Measurements from ENCODE around the gene CDKL5. TPM values are rescaled to one million over a fixed set of nuclear protein-coding genes. Genes with fewer than 3 reads are reported as not detected.

Gene CDKL5
- total and polyA plus RNA-seq, 2 donors (not counting 1 experiment from before 2014, with no cell fraction given), result 0.72 to 4.6 TPM

- Histone ChIP-seq H3K27me3 (replicated peaks in 1 of 4; ENCODE audit: control extremely low read depth in 1 of 4, control insufficient read depth in 3 of 4, insufficient read depth in 4 of 4, low read length in 3 of 4) (no peaks in the 10 kb centered on the region), H3K4me2 (replicated peaks; ENCODE audit: low read depth, low read length, poor library complexity, severe bottlenecking) (no peak overlapping the region), H3K27ac (ENCODE audit: low read length in 2 of 2) (no peak overlapping the region), H3K4me1 (ENCODE audit: control insufficient read depth in 2 of 2, insufficient read depth in 2 of 2, low read length in 2 of 2) (no peaks in the 10 kb centered on the region), H4K20me1 (ENCODE audit: control insufficient read depth, insufficient read depth, low read length, poor library complexity, severe bottlenecking) (no peaks in the 10 kb centered on the region), H3K36me3 (replicated peaks in 1 of 2; ENCODE audit: control extremely low read depth in 1 of 2, control insufficient read depth in 1 of 2, extremely low read depth in 1 of 2, insufficient read depth in 2 of 2, low read length in 1 of 2) (no peaks in the 10 kb centered on the region), H3K79me2 (ENCODE audit: control insufficient read depth, insufficient read depth, low read length) (no peaks in the 10 kb centered on the region), H3K9me3 (ENCODE audit: control extremely low read depth in 1 of 3, control insufficient read depth in 2 of 3, insufficient read depth in 1 of 3, low read length in 2 of 3) (no peaks in the 10 kb centered on the region), H2AFZ (ENCODE audit: insufficient read depth, low read depth, low read length, poor library complexity, severe bottlenecking) (no peak overlapping the region), H3K4me3 (ENCODE audit: control extremely low read depth in 1 of 5, extremely low read depth in 1 of 5, insufficient read depth in 1 of 5, low read depth in 2 of 5, low read length in 4 of 5) (no peak overlapping the region), H3K9ac (ENCODE audit: low read length) (no peak overlapping the region)
- TF ChIP-seq, protein P1, sequence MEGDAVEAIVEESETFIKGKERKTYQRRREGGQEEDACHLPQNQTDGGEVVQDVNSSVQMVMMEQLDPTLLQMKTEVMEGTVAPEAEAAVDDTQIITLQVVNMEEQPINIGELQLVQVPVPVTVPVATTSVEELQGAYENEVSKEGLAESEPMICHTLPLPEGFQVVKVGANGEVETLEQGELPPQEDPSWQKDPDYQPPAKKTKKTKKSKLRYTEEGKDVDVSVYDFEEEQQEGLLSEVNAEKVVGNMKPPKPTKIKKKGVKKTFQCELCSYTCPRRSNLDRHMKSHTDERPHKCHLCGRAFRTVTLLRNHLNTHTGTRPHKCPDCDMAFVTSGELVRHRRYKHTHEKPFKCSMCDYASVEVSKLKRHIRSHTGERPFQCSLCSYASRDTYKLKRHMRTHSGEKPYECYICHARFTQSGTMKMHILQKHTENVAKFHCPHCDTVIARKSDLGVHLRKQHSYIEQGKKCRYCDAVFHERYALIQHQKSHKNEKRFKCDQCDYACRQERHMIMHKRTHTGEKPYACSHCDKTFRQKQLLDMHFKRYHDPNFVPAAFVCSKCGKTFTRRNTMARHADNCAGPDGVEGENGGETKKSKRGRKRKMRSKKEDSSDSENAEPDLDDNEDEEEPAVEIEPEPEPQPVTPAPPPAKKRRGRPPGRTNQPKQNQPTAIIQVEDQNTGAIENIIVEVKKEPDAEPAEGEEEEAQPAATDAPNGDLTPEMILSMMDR (IDR thresholded peaks at IDR 0.05), result no peak
- TF ChIP-seq EZH2 (IDR thresholded peaks at IDR 0.05; ENCODE audit: borderline replicate concordance, insufficient read depth, low read depth, low read length, poor library complexity, severe bottlenecking), result no peak
- ChIA-PET CTCF (interaction anchor here (0.7 kb wide), 1 partner anchor 11 kb away, joined by 3 read pairs; no protein-coding TSS in a partner anchor), POLR2A (no interaction called here)
- no peak for ATAC-seq (ENCODE audit: low read depth)
- Mint-ChIP-seq H3K27me3 (no peaks in the 10 kb centered on the region), H3K4me3 (no peak overlapping the region), H3K27ac (no peak overlapping the region), H3K4me1 (no peaks in the 10 kb centered on the region), H3K9me3 (ENCODE audit: insufficient read depth) (no peaks in the 10 kb centered on the region)
- intact Hi-C loops (cut with micrococcal nuclease), result no loop called here
- whole genome bisulfite sequencing (ENCODE audit: insufficient coverage), result 67% methylated on average over 1 of the region's 2 CpGs
- no peak for DNase-seq
Observed at GRCh38 chrX:18591834-18592233, 166.4 kb downstream of the CDKL5 start.

GRCh38 chrX:18594079-18594478, 168.7 kb downstream of the CDKL5 start:
- Histone ChIP-seq H3K4me1 (ENCODE audit: control insufficient read depth in 2 of 2, insufficient read depth in 2 of 2, low read length in 2 of 2) (no peaks in the 10 kb centered on the region), H3K27me3 (replicated peaks in 1 of 4; ENCODE audit: control extremely low read depth in 1 of 4, control insufficient read depth in 3 of 4, insufficient read depth in 4 of 4, low read length in 3 of 4) (no peaks in the 10 kb centered on the region), H3K4me2 (replicated peaks; ENCODE audit: low read depth, low read length, poor library complexity, severe bottlenecking) (no peak overlapping the region), H4K20me1 (ENCODE audit: control insufficient read depth, insufficient read depth, low read length, poor library complexity, severe bottlenecking) (no peaks in the 10 kb centered on the region), H3K4me3 (ENCODE audit: control extremely low read depth in 1 of 5, extremely low read depth in 1 of 5, insufficient read depth in 1 of 5, low read depth in 2 of 5, low read length in 4 of 5) (no peak overlapping the region), H3K9ac (ENCODE audit: low read length) (no peak overlapping the region), H3K27ac (ENCODE audit: low read length in 2 of 2) (no peak overlapping the region), H3K79me2 (ENCODE audit: control insufficient read depth, insufficient read depth, low read length) (no peaks in the 10 kb centered on the region), H3K9me3 (ENCODE audit: control extremely low read depth in 1 of 3, control insufficient read depth in 2 of 3, insufficient read depth in 1 of 3, low read length in 2 of 3) (no peaks in the 10 kb centered on the region), H3K36me3 (replicated peaks in 1 of 2; ENCODE audit: control extremely low read depth in 1 of 2, control insufficient read depth in 1 of 2, extremely low read depth in 1 of 2, insufficient read depth in 2 of 2, low read length in 1 of 2) (no peaks in the 10 kb centered on the region), H2AFZ (ENCODE audit: insufficient read depth, low read depth, low read length, poor library complexity, severe bottlenecking) (no peak overlapping the region)
- ATAC-seq (ENCODE audit: low read depth) (no peak), DNase-seq (no peak)
- ChIA-PET CTCF (no interaction called here), POLR2A (no interaction called here)
- intact Hi-C loops (cut with micrococcal nuclease), result no loop called here
- Mint-ChIP-seq H3K27me3 (no peaks in the 10 kb centered on the region), H3K4me3 (no peak overlapping the region), H3K9me3 (ENCODE audit: insufficient read depth) (no peaks in the 10 kb centered on the region), H3K4me1 (no peaks in the 10 kb centered on the region), H3K27ac (no peak overlapping the region)
- WGBS (ENCODE audit: insufficient coverage), result no CpG with 5 or more reads among the region's 2 CpGs
- no peak for TF ChIP-seq EZH2 (IDR thresholded peaks at IDR 0.05; ENCODE audit: borderline replicate concordance, insufficient read depth, low read depth, low read length, poor library complexity, severe bottlenecking)
- TF ChIP-seq, protein P1 (IDR thresholded peaks at IDR 0.05), result no peak

Measured in B cell (primary cell).